Loucy (cell line): ENCODE results near the gene MKNK2.

ENCODE experiments used
- H2AFZ ChIP-seq: fragments of 200-600 bp; sonication (generic); 2 replicates; pipeline ENCODE4 v1.6.0; 2016; ENCODE audit warnings: antibody characterized with exemption, mild to moderate bottlenecking, low read length, moderate library complexity
- H3F3A ChIP-seq: fragments of 200-600 bp; 2 replicates; pipeline ENCODE4 v1.6.0; 2016; ENCODE audit warnings: antibody characterized with exemption, low read depth, mild to moderate bottlenecking
- H3K27me3 ChIP-seq: fragments of 200-600 bp; sonication (generic); 2 replicates; pipeline ENCODE4 v1.6.1; 2014; ENCODE audit warnings: low read length, mild to moderate bottlenecking; ENCODE audit not compliant: insufficient read depth, poor library complexity, severe bottlenecking
- H3K36me3 ChIP-seq: fragments of 200-600 bp; sonication (generic); 2 replicates; pipeline ENCODE4 v1.6.1; 2016; ENCODE audit warnings: low read length; ENCODE audit not compliant: insufficient read depth
- H3K4me1 ChIP-seq: fragments of 200-600 bp; sonication (generic); 2 replicates; pipeline ENCODE4 v1.5.1; 2014; ENCODE audit warnings: low read length, mild to moderate bottlenecking; ENCODE audit not compliant: insufficient read depth, poor library complexity, severe bottlenecking
- H3K4me2 ChIP-seq: fragments of 200-600 bp; sonication (generic); 2 replicates; pipeline ENCODE4 v1.6.0; 2014; ENCODE audit warnings: antibody characterized with exemption, low read length, low read depth, mild to moderate bottlenecking; ENCODE audit not compliant: poor library complexity, severe bottlenecking
- H3K4me3 ChIP-seq: fragments of 200-600 bp; sonication (generic); 2 replicates; pipeline ENCODE4 v1.5.1; 2014; ENCODE audit warnings: low read length, mild to moderate bottlenecking, mixed read lengths; ENCODE audit not compliant: poor library complexity, severe bottlenecking
- H3K79me2 ChIP-seq: fragments of 200-600 bp; sonication (generic); 2 replicates; pipeline ENCODE4 v1.6.1; 2014; ENCODE audit warnings: low read length; ENCODE audit not compliant: insufficient read depth
- H3K9ac ChIP-seq: fragments of 200-600 bp; sonication (generic); 2 replicates; pipeline ENCODE4 v1.6.0; 2014; ENCODE audit warnings: mild to moderate bottlenecking, low read depth, low read length, moderate library complexity; ENCODE audit not compliant: poor library complexity, severe bottlenecking
- H3K9me2 ChIP-seq: fragments of 200-600 bp; sonication (generic); replicated peaks from 2 replicates; pipeline ENCODE4 v1.6.1; 2016; ENCODE audit warnings: low read depth, low read length, mixed read lengths
- H3K9me3 ChIP-seq: fragments of 200-600 bp; sonication (generic); 2 replicates; pipeline ENCODE4 v1.6.1; 2014; ENCODE audit warnings: mild to moderate bottlenecking, antibody characterized with exemption, low read length, low read depth; ENCODE audit not compliant: insufficient read depth
- H4K20me1 ChIP-seq: fragments of 200-600 bp; sonication (generic); 2 replicates; pipeline ENCODE4 v1.6.0; 2014; ENCODE audit warnings: antibody characterized with exemption, low read length, mild to moderate bottlenecking; ENCODE audit not compliant: insufficient read depth, poor library complexity, severe bottlenecking
- CTCF ChIP-seq: fragments of 200-600 bp; sonication (generic); conservative IDR thresholded peaks from 2 replicates; pipeline ENCODE4 v1.5.1; 2014; ENCODE audit warnings: mild to moderate bottlenecking, antibody characterized with exemption, low read length
- EZH2phosphoT487 ChIP-seq: fragments of 200-600 bp; IDR thresholded peaks from 2 replicates; pipeline ENCODE4 v1.6.1; 2018; ENCODE audit warnings: antibody characterized with exemption, mild to moderate bottlenecking, moderate library complexity, borderline replicate concordance

MKNK2 gene

GRCh38 chr19:2099054-2099501, 48.0 kb upstream of the MKNK2 start:
- H4K20me1 ChIP-seq, result peaks cover 2% of the 10 kb centered on the region
- peaks cover 8% of the 10 kb centered on the region for H3K4me1 ChIP-seq
- H3K79me2 ChIP-seq, result peaks cover 25% of the 10 kb centered on the region
- no peaks in the 10 kb centered on the region for H3K9me3 ChIP-seq
- no peak overlapping the region for H3K4me2 ChIP-seq
- TF ChIP-seq CTCF (no peak), EZH2phosphoT487 (no peak)
- H3K9me2 ChIP-seq, result no peaks in the 10 kb centered on the region
- no peak overlapping the region for H3K4me3 ChIP-seq
- H3K27me3 ChIP-seq, result no peaks in the 10 kb centered on the region
- no peak overlapping the region for H2AFZ ChIP-seq
- H3K9ac ChIP-seq, result no peak overlapping the region
- peaks cover 24% of the 10 kb centered on the region; the same call in 1 of the 2 replicates for H3K36me3 ChIP-seq
- no peaks in the 10 kb centered on the region for H3F3A ChIP-seq

GRCh38 chr19:2097886-2098327, 46.9 kb upstream of the MKNK2 start:
- H3K9me2 ChIP-seq, result no peaks in the 10 kb centered on the region
- TF ChIP-seq EZH2phosphoT487, result no peak
- no peak for TF ChIP-seq CTCF
- peaks cover 24% of the 10 kb centered on the region; the same call in 1 of the 2 replicates for H3K36me3 ChIP-seq
- H2AFZ ChIP-seq, result no peak overlapping the region
- H3K4me2 ChIP-seq, result no peak overlapping the region
- H3K4me1 ChIP-seq, result peaks cover 17% of the 10 kb centered on the region
- H4K20me1 ChIP-seq, result peaks cover 2% of the 10 kb centered on the region
- no peak overlapping the region for H3K4me3 ChIP-seq
- H3K9ac ChIP-seq, result no peak overlapping the region
- no peaks in the 10 kb centered on the region for H3K27me3 ChIP-seq
- no peaks in the 10 kb centered on the region for H3K9me3 ChIP-seq
- H3K79me2 ChIP-seq, result peaks cover 32% of the 10 kb centered on the region
- no peaks in the 10 kb centered on the region for H3F3A ChIP-seq

DNA sequence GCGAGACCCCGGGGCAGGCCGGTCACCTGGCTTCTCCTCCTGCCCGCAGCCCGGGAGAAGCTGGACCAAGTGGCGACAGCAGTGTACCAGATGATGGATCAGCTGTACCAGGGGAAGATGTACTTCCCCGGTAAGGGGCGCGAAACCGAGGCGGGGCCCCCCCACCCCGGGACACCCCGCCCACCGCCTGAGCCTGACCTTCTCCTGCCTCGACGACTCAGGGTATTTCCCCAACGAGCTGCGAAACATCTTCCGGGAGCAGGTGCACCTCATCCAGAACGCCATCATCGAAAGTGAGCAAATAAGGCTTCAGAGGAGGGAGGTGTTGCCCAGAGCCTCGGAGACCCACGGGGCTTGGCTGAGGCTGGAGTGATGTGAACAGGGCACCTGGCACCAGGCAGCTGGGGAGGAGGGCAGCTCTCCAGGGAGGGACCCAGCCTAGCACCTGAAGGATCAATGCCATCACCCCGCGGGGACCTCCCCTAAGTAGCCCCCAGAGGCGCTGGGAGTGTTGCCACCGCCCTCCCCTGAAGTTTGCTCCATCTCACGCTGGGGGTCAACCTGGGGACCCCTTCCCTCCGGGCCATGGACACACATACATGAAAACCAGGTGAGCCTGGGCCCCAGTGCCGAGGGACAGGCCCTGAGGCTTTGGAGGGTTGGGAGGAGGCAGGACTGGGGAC, 46.3 kb upstream of the MKNK2 start:
- peak overlapping the region; percentile 79 for H3K4me2 ChIP-seq
- H3K36me3 ChIP-seq, result peaks cover 24% of the 10 kb centered on the region; the same call in 1 of the 2 replicates

More for the DNA sequence above, 46.3 kb upstream of the MKNK2 start:
- H2AFZ ChIP-seq, result peak overlapping the region; percentile 69; the same call in 1 of the 2 replicates
- peak overlapping the region; percentile 67 for H3K4me3 ChIP-seq
- TF ChIP-seq EZH2phosphoT487 (no peak), CTCF (peak; percentile 9)
- peaks cover 20% of the 10 kb centered on the region for H3K4me1 ChIP-seq
- H3K79me2 ChIP-seq, result peaks cover 37% of the 10 kb centered on the region
- no peaks in the 10 kb centered on the region for H3K9me3 ChIP-seq
- no peaks in the 10 kb centered on the region for H3K27me3 ChIP-seq
- no peaks in the 10 kb centered on the region for H3K9me2 ChIP-seq
- peak overlapping the region; percentile 64 for H3K9ac ChIP-seq
- H4K20me1 ChIP-seq, result peaks cover 2% of the 10 kb centered on the region
- H3F3A ChIP-seq, result no peaks in the 10 kb centered on the region
